SHP77 treated with DMSO at 0.1 percent for 48 hours (cell line): ENCODE measurements around the gene TRAF5.
"Not testable (repeated sequence)": the region's sequence is repeated elsewhere in the genome, so short reads cannot be mapped to it uniquely, and the experiment has no call there.

Experiments used
- DNase-seq: peaks from one replicate; lab custom pipeline; 2025; lab: John Stamatoyannopoulos, UW

TRAF5 gene

GRCh38 chr1:211326528-211327345 lies at the start of gene TRAF5:
TSS of gene TRAF5 (plus strand) at chr1:211326833. CDS start at chr1:211353240, 26,407 bp downstream.
- DNase-seq: no peak

GRCh38 chr1:211279340-211279739 lies 47.3 kb upstream of the TRAF5 start:
- no peak for DNase-seq

GRCh38 chr1:211280910-211281309 lies 45.7 kb upstream of the TRAF5 start:
- DNase-seq: no peak

- no peak for DNase-seq
These were observed 45.2 kb upstream of the TRAF5 start for GRCh38 chr1:211281320-211282022.

GRCh38 chr1:211282023-211282373 lies 44.6 kb upstream of the TRAF5 start:
- DNase-seq: no peak

GRCh38 chr1:211285196-211285595 lies 41.4 kb upstream of the TRAF5 start:
- no peak for DNase-seq

GRCh38 chr1:211287218-211287617 lies 39.4 kb upstream of the TRAF5 start:
- no peak for DNase-seq

- DNase-seq: no peak
These were observed 34.2 kb upstream of the TRAF5 start for GRCh38 chr1:211292411-211292810.

- DNase-seq: no peak
These were observed 30.2 kb upstream of the TRAF5 start for GRCh38 chr1:211296396-211296795.

GRCh38 chr1:211305044-211305443 lies 21.6 kb upstream of the TRAF5 start:
- no peak for DNase-seq

GRCh38 chr1:211309617-211310016 lies 17.0 kb upstream of the TRAF5 start:
- DNase-seq: no peak

- no peak for DNase-seq
These were observed 13.2 kb upstream of the TRAF5 start for GRCh38 chr1:211313392-211313791.

- no peak for DNase-seq
These were observed 7.9 kb upstream of the TRAF5 start for GRCh38 chr1:211318576-211319280.

- DNase-seq: no peak
These were observed 6.7 kb upstream of the TRAF5 start for GRCh38 chr1:211319892-211320291.

- no peak for DNase-seq
These were observed 5.7 kb upstream of the TRAF5 start for GRCh38 chr1:211320980-211321379.

GRCh38 chr1:211321646-211322045 lies 5.0 kb upstream of the TRAF5 start:
- DNase-seq: not testable (repeated sequence)

- DNase-seq: no peak
These were observed 3.2 kb upstream of the TRAF5 start for GRCh38 chr1:211323156-211324063.

- DNase-seq: no peak
These were observed 1.4 kb upstream of the TRAF5 start for GRCh38 chr1:211324992-211325775.

- DNase-seq: no peak
These were observed 499 bp upstream of the TRAF5 start for GRCh38 chr1:211326140-211326527.

- DNase-seq: no peak
These were observed 801 bp downstream of the TRAF5 start for GRCh38 chr1:211327346-211327921.
